Retinal pigment epithelial cell (primary cell): ENCODE data around the gene CELF4.

Experiments used
- DNase-seq: peaks from one replicate; pipeline ENCODE4 v3.0.0-alpha.2; 2010; ENCODE audit warnings: low read depth
- H3K4me3 ChIP-seq: 2 replicates; pipeline ENCODE4 v1.5.1; 2011; ENCODE audit warnings: mild to moderate bottlenecking, low read length, control low read depth, moderate library complexity
- TF ChIP-seq, protein P1 (sequence below): conservative IDR thresholded peaks from 2 replicates; pipeline ENCODE4 v1.5.1; 2011; ENCODE audit warnings: low read depth, low read length, control low read depth, inconsistent platforms

Gene CELF4

DNA sequence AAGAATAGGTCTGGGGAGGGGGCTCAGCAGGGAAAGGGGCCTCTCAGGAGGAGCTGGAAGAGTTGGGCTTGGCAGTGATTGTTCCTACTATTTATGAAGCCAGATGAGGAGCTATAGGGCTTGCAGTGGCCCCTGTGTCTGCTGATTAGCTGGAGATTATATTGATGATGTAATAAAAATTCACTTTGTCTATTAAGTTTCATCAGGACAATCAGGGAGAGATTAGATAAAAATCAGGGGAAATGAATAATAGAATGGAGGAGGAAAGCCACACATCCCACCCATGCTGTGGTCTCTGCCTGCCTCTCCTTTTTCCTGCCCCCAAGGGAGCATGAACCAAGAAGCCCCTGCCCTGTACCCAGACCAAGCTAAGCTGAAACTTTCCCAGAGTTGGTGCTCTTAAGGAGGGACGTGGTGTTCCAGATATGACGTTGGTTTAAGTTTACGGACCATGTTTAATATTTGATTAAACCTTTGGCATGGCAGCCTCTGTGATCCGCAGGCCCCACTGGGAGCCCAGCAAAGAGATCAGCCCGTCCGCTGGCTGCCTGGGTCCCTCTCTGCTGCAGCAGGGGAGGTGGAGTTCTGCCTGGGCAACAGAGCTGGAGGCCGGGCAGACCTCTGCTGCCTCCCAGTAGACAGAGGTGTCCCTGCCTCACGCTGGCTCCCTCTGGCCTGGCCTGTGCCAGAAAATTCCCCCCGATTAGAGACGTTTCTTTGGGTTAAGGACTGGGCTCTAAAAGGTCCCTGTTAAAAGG lies 15.3 kb downstream of the CELF4 start:
- DNase-seq = no peak
- H3K4me3 ChIP-seq = no peak overlapping the region
- TF ChIP-seq, protein P1, sequence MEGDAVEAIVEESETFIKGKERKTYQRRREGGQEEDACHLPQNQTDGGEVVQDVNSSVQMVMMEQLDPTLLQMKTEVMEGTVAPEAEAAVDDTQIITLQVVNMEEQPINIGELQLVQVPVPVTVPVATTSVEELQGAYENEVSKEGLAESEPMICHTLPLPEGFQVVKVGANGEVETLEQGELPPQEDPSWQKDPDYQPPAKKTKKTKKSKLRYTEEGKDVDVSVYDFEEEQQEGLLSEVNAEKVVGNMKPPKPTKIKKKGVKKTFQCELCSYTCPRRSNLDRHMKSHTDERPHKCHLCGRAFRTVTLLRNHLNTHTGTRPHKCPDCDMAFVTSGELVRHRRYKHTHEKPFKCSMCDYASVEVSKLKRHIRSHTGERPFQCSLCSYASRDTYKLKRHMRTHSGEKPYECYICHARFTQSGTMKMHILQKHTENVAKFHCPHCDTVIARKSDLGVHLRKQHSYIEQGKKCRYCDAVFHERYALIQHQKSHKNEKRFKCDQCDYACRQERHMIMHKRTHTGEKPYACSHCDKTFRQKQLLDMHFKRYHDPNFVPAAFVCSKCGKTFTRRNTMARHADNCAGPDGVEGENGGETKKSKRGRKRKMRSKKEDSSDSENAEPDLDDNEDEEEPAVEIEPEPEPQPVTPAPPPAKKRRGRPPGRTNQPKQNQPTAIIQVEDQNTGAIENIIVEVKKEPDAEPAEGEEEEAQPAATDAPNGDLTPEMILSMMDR = no peak

GRCh38 chr18:37548679-37549289 lies 16.8 kb downstream of the CELF4 start:
- no peak for DNase-seq
- TF ChIP-seq, protein P1 = no peak
- H3K4me3 ChIP-seq = no peak overlapping the region

- no peak for DNase-seq
- no peak overlapping the region for H3K4me3 ChIP-seq
- TF ChIP-seq, protein P1 = no peak
Measured at GRCh38 chr18:37547196-37547827, 18.3 kb downstream of the CELF4 start.

DNA sequence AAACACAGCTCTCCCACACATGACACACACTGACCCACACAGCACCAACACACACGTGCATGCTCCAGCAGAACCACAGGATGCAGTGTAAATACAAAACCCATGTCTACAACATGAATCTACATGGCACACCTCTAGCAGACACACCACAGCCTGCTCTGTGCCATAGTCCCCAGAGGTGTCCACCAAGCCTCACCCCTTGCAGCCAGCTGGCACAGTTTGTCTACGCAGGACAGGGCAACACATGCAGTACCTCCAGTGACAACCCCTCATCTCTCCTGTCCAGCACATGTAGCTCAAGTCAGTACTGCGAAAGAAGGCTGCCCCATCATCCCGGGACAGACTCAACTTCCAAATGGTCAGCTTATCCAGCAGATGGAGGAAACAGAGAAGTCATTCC lies 18.9 kb downstream of the CELF4 start:
- no peak overlapping the region for H3K4me3 ChIP-seq
- no peak for DNase-seq
- TF ChIP-seq, protein P1 = no peak

DNA sequence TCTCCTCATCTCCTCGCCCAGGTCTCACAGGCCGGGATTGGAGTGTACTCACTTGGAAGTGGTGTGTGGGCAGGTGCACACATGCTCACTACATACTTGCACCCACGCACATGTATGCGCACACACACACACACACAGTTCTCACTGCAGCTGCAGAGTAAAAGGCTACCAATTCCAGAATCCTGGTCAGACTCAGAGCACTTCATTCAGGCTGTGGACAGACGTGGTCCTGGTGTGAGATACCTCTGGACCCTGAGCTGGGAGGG lies 19.4 kb downstream of the CELF4 start:
- TF ChIP-seq, protein P1 = no peak
- no peak for DNase-seq
- H3K4me3 ChIP-seq = no peak overlapping the region

- no peak overlapping the region for H3K4me3 ChIP-seq
- DNase-seq = no peak
- TF ChIP-seq, protein P1 = no peak
Measured at GRCh38 chr18:37545461-37546271, 19.9 kb downstream of the CELF4 start.
